Measurements from ENCODE around the gene HIGD1A. TPM values are rescaled to one million over a fixed set of nuclear protein-coding genes. Genes with fewer than 3 reads are reported as not detected.
"Not testable (repeated sequence)": the region's sequence is repeated elsewhere in the genome, so short reads cannot be mapped to it uniquely, and the experiment has no call there.

HIGD1A gene
- total RNA-seq, 1 donor from 2014 or later, result 173 TPM

DNA sequence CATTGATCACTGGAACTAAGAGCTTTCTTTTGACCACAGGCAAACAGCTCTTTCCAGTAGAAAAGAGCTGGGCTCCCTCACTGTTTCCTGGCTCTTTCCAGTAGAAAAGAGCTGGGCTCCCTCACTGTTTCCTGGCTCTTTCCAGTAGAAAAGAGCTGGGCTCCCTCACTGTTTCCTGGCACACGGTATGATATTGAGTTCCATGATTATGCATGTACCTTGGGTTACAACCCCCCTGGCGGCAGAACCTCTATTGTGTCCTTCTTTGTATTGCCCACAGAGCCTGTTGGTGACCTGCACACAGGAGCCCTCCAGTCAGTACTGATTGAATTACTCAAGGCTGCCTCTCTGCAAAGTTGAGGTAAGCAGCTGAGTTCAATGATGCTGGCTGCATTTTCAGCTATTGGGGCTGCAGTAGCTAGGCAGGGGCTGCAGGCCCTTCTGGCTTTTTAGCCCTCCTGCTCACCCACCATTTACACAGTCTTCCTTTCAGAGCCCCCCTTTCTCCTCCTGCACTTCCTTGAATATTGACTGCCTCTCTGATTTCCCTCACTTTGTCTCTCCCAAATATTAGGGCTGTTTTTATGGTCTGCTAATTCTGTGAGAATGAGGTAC is 15.2 kb upstream of the HIGD1A start:
- no peaks in the 10 kb centered on the region for H3K27me3 ChIP-seq
- H3K4me3 ChIP-seq, result no peak overlapping the region
- H3K27ac ChIP-seq, result peak overlapping the region; percentile 25
- H3K9me3 ChIP-seq, result no peaks in the 10 kb centered on the region
- peaks cover 17% of the 10 kb centered on the region for H3K4me1 ChIP-seq
- no peak for DNase-seq (ENCODE audit: extremely low spot score in 2 of 2)
- intact Hi-C loops (cut with DNase I), result no loop called here
- no peaks in the 10 kb centered on the region for H3K36me3 ChIP-seq
- no peak for TF ChIP-seq POLR2AphosphoS5 (IDR thresholded peaks at IDR 0.05; ENCODE audit: insufficient read depth in 1 of 2, low read depth in 1 of 2)
- TF ChIP-seq, protein P1, sequence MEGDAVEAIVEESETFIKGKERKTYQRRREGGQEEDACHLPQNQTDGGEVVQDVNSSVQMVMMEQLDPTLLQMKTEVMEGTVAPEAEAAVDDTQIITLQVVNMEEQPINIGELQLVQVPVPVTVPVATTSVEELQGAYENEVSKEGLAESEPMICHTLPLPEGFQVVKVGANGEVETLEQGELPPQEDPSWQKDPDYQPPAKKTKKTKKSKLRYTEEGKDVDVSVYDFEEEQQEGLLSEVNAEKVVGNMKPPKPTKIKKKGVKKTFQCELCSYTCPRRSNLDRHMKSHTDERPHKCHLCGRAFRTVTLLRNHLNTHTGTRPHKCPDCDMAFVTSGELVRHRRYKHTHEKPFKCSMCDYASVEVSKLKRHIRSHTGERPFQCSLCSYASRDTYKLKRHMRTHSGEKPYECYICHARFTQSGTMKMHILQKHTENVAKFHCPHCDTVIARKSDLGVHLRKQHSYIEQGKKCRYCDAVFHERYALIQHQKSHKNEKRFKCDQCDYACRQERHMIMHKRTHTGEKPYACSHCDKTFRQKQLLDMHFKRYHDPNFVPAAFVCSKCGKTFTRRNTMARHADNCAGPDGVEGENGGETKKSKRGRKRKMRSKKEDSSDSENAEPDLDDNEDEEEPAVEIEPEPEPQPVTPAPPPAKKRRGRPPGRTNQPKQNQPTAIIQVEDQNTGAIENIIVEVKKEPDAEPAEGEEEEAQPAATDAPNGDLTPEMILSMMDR (IDR thresholded peaks at IDR 0.05), result no peak
- no peak for TF ChIP-seq POLR2A (IDR thresholded peaks at IDR 0.05)

DNA sequence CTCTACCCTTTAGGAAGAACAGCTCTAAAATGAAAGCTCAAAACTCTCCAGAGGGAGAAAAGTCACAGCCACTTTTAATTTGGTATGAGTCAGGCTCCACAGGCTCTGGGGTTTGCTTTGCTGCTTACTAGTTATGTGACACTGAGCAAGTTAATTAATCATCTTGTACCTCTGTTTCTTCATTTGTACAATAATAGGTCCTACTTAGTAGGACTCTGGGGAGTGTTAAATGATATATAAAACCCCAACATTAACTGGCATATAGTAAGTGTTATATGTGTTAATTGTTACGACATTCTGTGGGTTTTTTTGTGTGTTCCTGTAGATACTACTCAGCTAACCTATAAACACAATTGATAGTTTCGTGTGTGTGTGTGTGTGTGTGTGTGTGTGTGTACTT is 11.5 kb upstream of the HIGD1A start:
- Histone ChIP-seq H3K36me3 (no peaks in the 10 kb centered on the region), H3K27me3 (no peaks in the 10 kb centered on the region), H3K4me3 (no peak overlapping the region), H3K4me1 (peaks cover 17% of the 10 kb centered on the region), H3K27ac (no peak overlapping the region), H3K9me3 (no peaks in the 10 kb centered on the region)
- TF ChIP-seq POLR2A (IDR thresholded peaks at IDR 0.05) (no peak), POLR2AphosphoS5 (IDR thresholded peaks at IDR 0.05; ENCODE audit: insufficient read depth in 1 of 2, low read depth in 1 of 2) (no peak)
- TF ChIP-seq, protein P1 (IDR thresholded peaks at IDR 0.05), result no peak
- intact Hi-C loops (cut with DNase I), result no loop called here
- no peak for DNase-seq (ENCODE audit: extremely low spot score in 2 of 2)

DNA sequence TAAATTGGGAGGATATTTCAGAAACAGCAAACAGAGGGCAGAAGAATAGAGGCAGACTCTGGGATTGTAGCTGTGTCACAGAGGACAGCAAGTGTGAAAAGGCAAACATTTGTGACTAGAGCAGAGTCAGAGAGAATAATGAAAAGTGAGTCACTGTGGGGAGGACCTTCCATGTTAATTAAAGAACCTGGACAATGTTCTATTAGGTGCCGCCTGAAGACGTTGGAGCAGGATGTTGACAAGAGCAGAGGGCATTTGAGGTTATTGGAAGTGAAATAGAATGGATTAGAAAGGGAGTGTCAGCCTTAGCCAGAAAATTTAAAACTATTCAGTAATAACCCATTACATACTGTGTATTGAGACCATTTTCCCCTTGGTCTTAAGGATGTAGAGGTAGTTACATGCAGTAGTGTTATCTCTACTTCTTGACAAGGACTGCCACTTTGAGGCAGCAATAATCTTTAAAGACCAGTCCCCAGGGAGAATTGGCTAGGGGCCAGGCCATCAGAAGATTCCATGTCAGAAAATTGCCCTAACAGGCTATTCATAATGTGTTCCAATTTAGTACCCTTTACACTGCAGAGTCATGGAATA is 10.7 kb upstream of the HIGD1A start:
- Histone ChIP-seq H3K27ac (no peak overlapping the region), H3K9me3 (no peaks in the 10 kb centered on the region), H3K4me1 (peaks cover 11% of the 10 kb centered on the region), H3K4me3 (no peak overlapping the region), H3K36me3 (no peaks in the 10 kb centered on the region), H3K27me3 (no peaks in the 10 kb centered on the region)
- TF ChIP-seq POLR2A (IDR thresholded peaks at IDR 0.05) (no peak), POLR2AphosphoS5 (IDR thresholded peaks at IDR 0.05; ENCODE audit: insufficient read depth in 1 of 2, low read depth in 1 of 2) (peak in 1 of 2 donors; percentile 36)
- DNase-seq (ENCODE audit: extremely low spot score in 2 of 2), result no peak
- intact Hi-C loops (cut with DNase I), result no loop called here

DNA sequence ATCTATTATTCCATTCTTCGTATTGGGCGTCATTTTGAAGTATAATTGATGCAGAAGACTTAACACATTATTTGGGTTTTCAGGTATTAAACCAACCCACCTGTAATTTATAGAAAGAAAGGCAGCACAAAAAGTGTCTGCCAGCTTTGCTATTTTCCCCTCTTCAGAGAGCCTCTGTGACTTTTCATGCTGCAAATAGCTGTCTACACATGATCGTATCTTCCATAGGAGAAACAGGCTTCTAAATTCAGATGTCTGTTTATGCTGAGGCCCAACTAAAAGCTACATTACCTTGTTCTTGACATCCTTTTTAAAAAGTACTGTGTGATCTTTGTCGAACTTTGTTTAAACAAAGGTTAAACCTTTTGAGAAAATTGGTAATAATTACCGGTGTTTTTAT is 10.0 kb upstream of the HIGD1A start:
- peaks cover 5% of the 10 kb centered on the region for H3K4me1 ChIP-seq
- no peak for TF ChIP-seq POLR2A (IDR thresholded peaks at IDR 0.05)
- TF ChIP-seq, protein P1 (IDR thresholded peaks at IDR 0.05), result no peak
- TF ChIP-seq POLR2AphosphoS5 (IDR thresholded peaks at IDR 0.05; ENCODE audit: insufficient read depth in 1 of 2, low read depth in 1 of 2), result no peak
- no peaks in the 10 kb centered on the region for H3K9me3 ChIP-seq
- intact Hi-C loops (cut with DNase I), result no loop called here
- H3K36me3 ChIP-seq, result no peaks in the 10 kb centered on the region
- H3K27ac ChIP-seq, result no peak overlapping the region
- DNase-seq (ENCODE audit: extremely low spot score in 2 of 2), result no peak
- no peak overlapping the region for H3K4me3 ChIP-seq
- H3K27me3 ChIP-seq, result no peaks in the 10 kb centered on the region

DNA sequence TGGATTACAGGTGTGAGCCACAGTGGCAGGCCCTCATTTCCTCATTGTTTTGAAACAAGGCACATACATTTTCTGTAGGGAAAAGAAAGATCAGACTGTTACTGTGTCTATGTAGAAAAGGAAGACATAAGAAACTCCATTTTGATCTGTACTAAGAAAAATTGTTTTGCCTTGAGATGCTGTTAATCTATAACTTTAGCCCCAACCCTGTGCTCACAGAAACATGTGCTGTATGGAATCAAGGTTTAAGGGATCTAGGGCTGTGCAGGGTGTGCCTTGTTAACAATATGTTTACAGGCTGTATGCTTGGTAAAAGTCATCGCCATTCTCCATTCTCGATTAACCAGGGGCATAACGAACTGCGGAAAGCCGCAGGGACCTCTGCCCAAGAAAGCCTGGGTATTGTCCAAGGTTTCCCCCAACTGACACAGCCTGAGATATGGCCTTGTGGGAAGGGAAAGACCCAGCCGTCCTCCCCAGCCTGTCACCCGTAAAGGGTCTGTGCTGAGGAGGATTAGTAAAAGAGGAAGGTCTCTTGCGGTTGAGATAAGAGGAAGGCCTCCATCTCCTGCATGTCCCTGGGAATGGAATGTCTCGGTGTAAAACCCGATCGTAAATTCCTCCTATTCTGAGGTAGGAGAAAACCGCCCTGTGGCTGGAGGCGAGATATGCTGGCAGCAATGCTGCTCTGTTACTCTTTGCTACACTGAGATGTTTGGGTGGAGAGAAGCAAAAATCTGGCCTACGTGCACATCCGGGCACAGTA is 7.0 kb upstream of the HIGD1A start:
- H3K4me1 ChIP-seq; H3K36me3 ChIP-seq; intact Hi-C loops (cut with DNase I); H3K9me3 ChIP-seq; H3K27me3 ChIP-seq; DNase-seq (ENCODE audit: extremely low spot score in 2 of 2); H3K27ac ChIP-seq; H3K4me3 ChIP-seq: not testable (repeated sequence)

DNA sequence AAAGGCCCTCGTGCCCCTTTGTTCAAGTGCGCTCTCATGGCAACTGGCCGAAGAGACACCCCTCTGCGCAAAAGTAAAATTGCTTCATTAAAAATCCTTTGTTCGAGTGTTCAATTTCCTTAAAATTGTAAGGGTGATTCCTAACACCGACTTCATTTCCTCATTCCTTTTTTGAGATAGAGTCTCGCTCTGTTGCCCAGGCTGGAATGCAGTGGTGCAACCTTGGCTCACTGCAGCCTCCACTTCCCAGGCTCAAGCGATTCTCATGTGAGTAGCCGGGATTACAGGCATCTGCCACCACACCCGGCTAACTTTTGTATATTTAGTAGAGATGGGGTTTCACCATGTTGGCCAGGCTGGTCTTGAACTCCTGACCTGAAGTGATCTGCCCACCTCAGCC is 6.4 kb upstream of the HIGD1A start:
- H3K36me3 ChIP-seq; H3K4me3 ChIP-seq; H3K27ac ChIP-seq; DNase-seq (ENCODE audit: extremely low spot score in 2 of 2); H3K27me3 ChIP-seq; H3K4me1 ChIP-seq; intact Hi-C loops (cut with DNase I); H3K9me3 ChIP-seq: not testable (repeated sequence)

All from vagina (tissue), 2 donors.